Esophagus squamous epithelium (tissue), 5 donors: ENCODE results near the gene IGFBP7. TPM values are rescaled to one million over a fixed set of nuclear protein-coding genes. Genes with fewer than 3 reads are reported as not detected.

Experiments
- DNase-seq: peaks from one replicate; lab custom pipeline; 2025; lab: John Stamatoyannopoulos, UW
- H3K27ac ChIP-seq, 4 donors: fragments of 200-600 bp; sonication (generic); one replicate each; pipeline ENCODE4 v1.5.1; 2016 to 2019; ENCODE audit warnings: mild to moderate bottlenecking in 1 of 4
- H3K27me3 ChIP-seq, 4 donors: fragments of 200-600 bp; sonication (generic); 1 replicate in 3 of 4; 2 replicates in 1 of 4; pipeline versions ENCODE4 v1.5.1 to v1.6.0; 2017 to 2021; ENCODE audit warnings: antibody characterized with exemption in 1 of 4
- H3K36me3 ChIP-seq, 3 donors: fragments of 200-600 bp; sonication (generic); one replicate each; pipeline ENCODE4 v1.5.1; 2016 to 2019
- H3K4me1 ChIP-seq, 3 donors: fragments of 200-600 bp; sonication (generic); one replicate each; pipeline ENCODE4 v1.5.1; 2017 to 2019
- H3K4me3 ChIP-seq, 4 donors: fragments of 200-600 bp; sonication (generic); 1 replicate in 3 of 4; 2 replicates in 1 of 4; pipeline ENCODE4 v1.5.1; 2016 to 2019; ENCODE audit warnings: mild to moderate bottlenecking in 2 of 4, moderate library complexity in 1 of 4
- H3K9me3 ChIP-seq, 3 donors: fragments of 200-600 bp; sonication (generic); one replicate each; pipeline ENCODE4 v1.5.1; 2016 to 2019
- POLR2A ChIP-seq, 4 donors: fragments of 450-650 bp; IDR thresholded peaks; one replicate each; pipeline ENCODE4 v1.6.1; 2017; ENCODE audit warnings: antibody characterized with exemption in 4 of 4, mild to moderate bottlenecking in 4 of 4, moderate library complexity in 3 of 4
- WGBS, 2 donors: methylation state at CpG; one replicate each; pipeline ENCODE4 v1.1.5; 2018; 5-methylcytosine and 5-hydroxymethylcytosine counted together
- intact Hi-C: fragments of 100-400 bp; cut with DNase I; formaldehyde crosslinking; loops from one replicate; pipeline ENCODE4 v1.15.0; 2022
- total RNA-seq, 4 donors: library from RNA; depleted of rRNA; stranded (reverse); fragments of >200 nt; gene quantifications; one replicate each; pipeline ENCODE4 v1.1.0, GENCODE V29; 2016
- TF ChIP-seq, protein P1 (sequence below), 6 experiments: fragments of 450-650 bp in 4 of 6; fragments of 200-600 bp in 2 of 6; sonication (generic) in 2 of 6; IDR thresholded peaks; one replicate each; pipeline ENCODE4 v1.5.1; 2016 to 2019; ENCODE audit warnings: antibody characterized with exemption in 6 of 6, mild to moderate bottlenecking in 4 of 6, moderate library complexity in 4 of 6
- donor health status: DM: yes; HTN: yes; CAD: no.

IGFBP7 gene
- total RNA-seq, 4 donors from 2014 or later = 26.4 to 135 (median 91.3) TPM

DNA sequence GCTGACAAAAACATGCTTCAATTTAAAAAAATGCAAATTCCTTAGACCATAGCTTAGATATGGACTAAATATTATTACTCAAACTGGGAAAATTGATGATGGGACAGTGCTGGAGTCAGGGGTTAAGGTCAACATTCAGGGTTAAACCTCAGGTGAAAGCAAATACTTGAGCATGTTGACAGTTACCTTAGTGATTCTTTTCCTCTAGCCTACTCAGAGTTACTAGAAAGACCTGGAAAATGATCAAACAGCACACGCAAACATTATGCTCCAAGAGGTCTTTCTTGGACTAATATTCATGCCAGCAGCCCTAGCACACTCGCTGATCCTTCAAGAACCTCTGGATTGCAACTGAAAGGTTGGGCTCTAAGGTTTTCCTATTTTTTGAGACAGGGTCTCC lies 10.8 kb downstream of the IGFBP7 start:
- no peaks in the 10 kb centered on the region for H3K27me3 ChIP-seq
- peak overlapping the region in 3 of 4 donors; percentile 18 to 85 (median 55) for H3K27ac ChIP-seq
- DNase-seq = no peak
- H3K4me3 ChIP-seq = no peak overlapping the region
- H3K36me3 ChIP-seq = no peaks in the 10 kb centered on the region
- peaks cover 13 to 72% (median 35%) of the 10 kb centered on the region in 3 donors for H3K4me1 ChIP-seq
- no peak for TF ChIP-seq POLR2A (IDR thresholded peaks at IDR 0.05)
- TF ChIP-seq, protein P1, sequence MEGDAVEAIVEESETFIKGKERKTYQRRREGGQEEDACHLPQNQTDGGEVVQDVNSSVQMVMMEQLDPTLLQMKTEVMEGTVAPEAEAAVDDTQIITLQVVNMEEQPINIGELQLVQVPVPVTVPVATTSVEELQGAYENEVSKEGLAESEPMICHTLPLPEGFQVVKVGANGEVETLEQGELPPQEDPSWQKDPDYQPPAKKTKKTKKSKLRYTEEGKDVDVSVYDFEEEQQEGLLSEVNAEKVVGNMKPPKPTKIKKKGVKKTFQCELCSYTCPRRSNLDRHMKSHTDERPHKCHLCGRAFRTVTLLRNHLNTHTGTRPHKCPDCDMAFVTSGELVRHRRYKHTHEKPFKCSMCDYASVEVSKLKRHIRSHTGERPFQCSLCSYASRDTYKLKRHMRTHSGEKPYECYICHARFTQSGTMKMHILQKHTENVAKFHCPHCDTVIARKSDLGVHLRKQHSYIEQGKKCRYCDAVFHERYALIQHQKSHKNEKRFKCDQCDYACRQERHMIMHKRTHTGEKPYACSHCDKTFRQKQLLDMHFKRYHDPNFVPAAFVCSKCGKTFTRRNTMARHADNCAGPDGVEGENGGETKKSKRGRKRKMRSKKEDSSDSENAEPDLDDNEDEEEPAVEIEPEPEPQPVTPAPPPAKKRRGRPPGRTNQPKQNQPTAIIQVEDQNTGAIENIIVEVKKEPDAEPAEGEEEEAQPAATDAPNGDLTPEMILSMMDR (IDR thresholded peaks at IDR 0.05) = no peak
- no peaks in the 10 kb centered on the region for H3K9me3 ChIP-seq
- 73 to 76% methylated on average over 2 of the region's 2 CpGs for WGBS, 2 donors
- intact Hi-C loops = no loop called here

GRCh38 chr4:57098941-57099340 lies 11.2 kb downstream of the IGFBP7 start:
- TF ChIP-seq, protein P1 (IDR thresholded peaks at IDR 0.05) = no peak
- TF ChIP-seq POLR2A (IDR thresholded peaks at IDR 0.05) = no peak
- no peak for DNase-seq

GRCh38 chr4:57098415-57098814 lies 11.8 kb downstream of the IGFBP7 start:
- Histone ChIP-seq H3K9me3 (no peaks in the 10 kb centered on the region), H3K36me3 (no peaks in the 10 kb centered on the region), H3K4me1 (peaks cover 13 to 68% (median 35%) of the 10 kb centered on the region in 3 donors), H3K27ac (peak overlapping the region in 3 of 4 donors; percentile 55 to 85 (median 73)), H3K27me3 (no peaks in the 10 kb centered on the region), H3K4me3 (no peak overlapping the region)
- DNase-seq = no peak
- intact Hi-C loops = no loop called here
- WGBS, 2 donors = 27 to 64% methylated on average over 5 of the region's 5 CpGs
- no peak for TF ChIP-seq POLR2A (IDR thresholded peaks at IDR 0.05)
- TF ChIP-seq, protein P1 (IDR thresholded peaks at IDR 0.05) = no peak

More at GRCh38 chr4:57098941-57099340, 11.2 kb downstream of the IGFBP7 start:
- no peak overlapping the region for H3K4me3 ChIP-seq
- H3K4me1 ChIP-seq = peaks cover 13 to 72% (median 35%) of the 10 kb centered on the region in 3 donors
- no peaks in the 10 kb centered on the region for H3K27me3 ChIP-seq
- intact Hi-C loops = no loop called here
- H3K36me3 ChIP-seq = no peaks in the 10 kb centered on the region
- no peaks in the 10 kb centered on the region for H3K9me3 ChIP-seq
- peak overlapping the region in 3 of 4 donors; percentile 18 to 85 (median 55) for H3K27ac ChIP-seq

- Histone ChIP-seq H3K36me3 (no peaks in the 10 kb centered on the region), H3K27me3 (no peaks in the 10 kb centered on the region), H3K4me3 (no peak overlapping the region), H3K9me3 (no peaks in the 10 kb centered on the region), H3K27ac (peak overlapping the region in 3 of 4 donors; percentile 55 to 85 (median 73)), H3K4me1 (peaks cover 10 to 62% (median 30%) of the 10 kb centered on the region in 3 donors)
- no peak for TF ChIP-seq POLR2A (IDR thresholded peaks at IDR 0.05)
- TF ChIP-seq, protein P1 (IDR thresholded peaks at IDR 0.05) = no peak
- 69 to 73% methylated on average over 2 of the region's 2 CpGs for WGBS, 2 donors
- DNase-seq = no peak
- intact Hi-C loops = no loop called here
Observed at GRCh38 chr4:57097711-57098110, 12.5 kb downstream of the IGFBP7 start.

DNA sequence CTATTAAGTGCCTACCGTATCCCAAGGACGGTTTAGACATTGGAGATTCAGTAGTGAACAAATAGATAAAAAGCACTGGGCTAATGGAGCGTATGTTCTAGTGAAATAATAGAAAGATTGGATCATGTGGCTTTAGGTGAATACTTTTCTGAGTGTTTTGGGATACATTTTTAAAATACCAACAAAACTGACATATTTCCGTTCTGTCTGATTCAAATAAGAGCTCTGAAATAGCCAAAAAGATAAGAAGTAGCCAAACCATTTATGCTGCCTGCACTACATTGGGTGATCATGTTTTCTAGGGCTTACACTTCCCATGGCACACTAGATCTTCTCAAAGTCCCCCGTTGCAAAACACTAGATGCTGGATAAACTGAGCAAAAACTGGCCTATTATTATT lies 14.2 kb downstream of the IGFBP7 start:
- no peak overlapping the region for H3K4me3 ChIP-seq
- H3K4me1 ChIP-seq = peaks cover 8 to 46% (median 26%) of the 10 kb centered on the region in 3 donors
- DNase-seq = no peak
- no peaks in the 10 kb centered on the region for H3K9me3 ChIP-seq
- 69 to 76% methylated on average over 5 of the region's 5 CpGs for WGBS, 2 donors
- H3K36me3 ChIP-seq = no peaks in the 10 kb centered on the region
- no peak overlapping the region for H3K27ac ChIP-seq
- H3K27me3 ChIP-seq = no peaks in the 10 kb centered on the region
- intact Hi-C loops = no loop called here
- no peak for TF ChIP-seq POLR2A (IDR thresholded peaks at IDR 0.05)
- TF ChIP-seq, protein P1 (IDR thresholded peaks at IDR 0.05) = no peak
